Loucy (cell line): Measurements from ENCODE around the gene SLC39A1.

Experiments used
- CTCF ChIP-seq: fragments of 200-600 bp; sonication (generic); conservative IDR thresholded peaks from 2 replicates; pipeline ENCODE4 v1.5.1; 2014; ENCODE audit warnings: mild to moderate bottlenecking, antibody characterized with exemption, low read length
- EZH2phosphoT487 ChIP-seq: fragments of 200-600 bp; IDR thresholded peaks from 2 replicates; pipeline ENCODE4 v1.6.1; 2018; ENCODE audit warnings: antibody characterized with exemption, mild to moderate bottlenecking, moderate library complexity, borderline replicate concordance

GRCh38 chr1:153978274-153978909, 15.1 kb upstream of the SLC39A1 start:
- no peak for TF ChIP-seq CTCF
- TF ChIP-seq EZH2phosphoT487, result no peak
